SU-DHL-6 (cell line): ENCODE data around the gene NCOA4.

Source experiments
- H2AFZ ChIP-seq: fragments of 200-600 bp; sonication (generic); 2 replicates; pipeline ENCODE4 v1.6.1; 2014; ENCODE audit warnings: low read depth, mild to moderate bottlenecking, moderate library complexity, mixed read lengths, antibody characterized with exemption, low read length; ENCODE audit not compliant: severe bottlenecking
- H3F3A ChIP-seq: fragments of 200-600 bp; shearing (Covaris generic); 2 replicates; pipeline ENCODE4 v1.6.0; 2016; ENCODE audit warnings: antibody characterized with exemption, mild to moderate bottlenecking; ENCODE audit not compliant: insufficient read depth
- H3K27ac ChIP-seq: fragments of 200-600 bp; sonication (generic); 2 replicates; pipeline ENCODE4 v1.5.1; 2016; ENCODE audit warnings: low read depth, mild to moderate bottlenecking, low read length, moderate library complexity, mixed read lengths
- H3K27me3 ChIP-seq: fragments of 200-600 bp; sonication (generic), shearing (Covaris generic); 2 replicates; pipeline ENCODE4 v1.6.0; 2014; ENCODE audit warnings: mild to moderate bottlenecking, low read length
- H3K36me3 ChIP-seq: fragments of 200-600 bp; sonication (generic); 2 replicates; pipeline ENCODE4 v1.6.1; 2014; ENCODE audit warnings: mild to moderate bottlenecking, low read length, mixed read lengths
- H3K4me2 ChIP-seq: fragments of 300-600, 200-600 bp; shearing (Covaris generic), sonication (generic); 2 replicates; pipeline ENCODE4 v1.6.0; 2014; ENCODE audit warnings: low read length, low read depth, mild to moderate bottlenecking; ENCODE audit not compliant: poor library complexity, severe bottlenecking
- H3K4me3 ChIP-seq: fragments of 200-600 bp; sonication (generic); 2 replicates; pipeline ENCODE4 v1.5.1; 2014; ENCODE audit warnings: antibody characterized with exemption, low read length, mild to moderate bottlenecking, mixed read lengths; ENCODE audit not compliant: insufficient read depth, poor library complexity, severe bottlenecking
- H3K79me2 ChIP-seq: fragments of 200-600 bp; sonication (generic); 2 replicates; pipeline ENCODE4 v1.6.1; 2014; ENCODE audit warnings: mild to moderate bottlenecking, low read length, moderate library complexity; ENCODE audit not compliant: insufficient read depth
- H3K9ac ChIP-seq: fragments of 200-600 bp; sonication (generic); 2 replicates; pipeline ENCODE4 v1.7.0; 2014; ENCODE audit warnings: mild to moderate bottlenecking, low read length
- H3K9me2 ChIP-seq: fragments of 200-600 bp; sonication (generic); replicated peaks from 2 replicates; pipeline ENCODE4 v1.6.1; 2014; ENCODE audit warnings: low read length; ENCODE audit not compliant: insufficient read depth
- H3K9me3 ChIP-seq: fragments of 200-600 bp; sonication (generic); 2 replicates; pipeline ENCODE4 v1.6.1; 2014; ENCODE audit warnings: low read length, mixed read lengths; ENCODE audit not compliant: insufficient read depth
- H4K20me1 ChIP-seq: fragments of 200-600 bp; sonication (generic); 2 replicates; pipeline ENCODE4 v1.6.1; 2014; ENCODE audit warnings: low read depth, mild to moderate bottlenecking, antibody characterized with exemption, low read length, moderate library complexity, mixed read lengths
- EZH2phosphoT487 ChIP-seq: fragments of 200-600 bp; sonication (generic), shearing (Covaris generic); conservative IDR thresholded peaks from 2 replicates; pipeline ENCODE4 v1.6.1; 2018; ENCODE audit warnings: mild to moderate bottlenecking, antibody characterized with exemption, low read length, moderate library complexity, mixed read lengths
- TF ChIP-seq, protein P1 (sequence below): fragments of 200-600 bp; sonication (generic); IDR thresholded peaks from one replicate; pipeline ENCODE4 v1.5.1; 2017; ENCODE audit warnings: antibody characterized with exemption, mild to moderate bottlenecking, low read length, moderate library complexity; ENCODE audit not compliant: insufficient read depth, poor library complexity, severe bottlenecking

NCOA4 gene

DNA sequence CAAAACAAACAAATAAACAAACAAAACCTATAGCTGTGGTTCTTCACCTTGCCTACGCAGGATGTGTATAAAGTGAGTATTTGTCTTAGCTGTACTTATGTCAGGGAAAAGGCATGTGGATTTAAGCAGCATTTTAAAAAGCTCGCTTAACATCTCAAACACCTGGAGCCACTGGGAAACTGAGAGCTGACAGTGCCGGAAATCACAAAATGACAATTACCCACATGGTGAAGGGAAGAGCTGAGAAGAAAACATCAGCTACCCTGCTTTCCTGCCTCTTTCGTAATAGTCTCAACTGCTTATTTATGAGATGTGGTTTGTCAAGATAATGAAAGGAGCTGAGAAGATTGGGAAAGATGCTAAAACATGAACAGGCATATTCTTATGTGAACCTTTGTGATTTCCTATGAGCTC lies 46.7 kb upstream of the NCOA4 start:
- Histone ChIP-seq H3K27ac (no peak overlapping the region), H3K4me3 (no peak overlapping the region), H4K20me1 (no peaks in the 10 kb centered on the region), H3K4me2 (no peak overlapping the region), H3F3A (no peaks in the 10 kb centered on the region), H3K79me2 (no peaks in the 10 kb centered on the region), H2AFZ (no peak overlapping the region), H3K9ac (no peak overlapping the region), H3K36me3 (no peaks in the 10 kb centered on the region), H3K9me2 (no peaks in the 10 kb centered on the region), H3K9me3 (no peaks in the 10 kb centered on the region), H3K27me3 (no peaks in the 10 kb centered on the region)
- TF ChIP-seq, protein P1, sequence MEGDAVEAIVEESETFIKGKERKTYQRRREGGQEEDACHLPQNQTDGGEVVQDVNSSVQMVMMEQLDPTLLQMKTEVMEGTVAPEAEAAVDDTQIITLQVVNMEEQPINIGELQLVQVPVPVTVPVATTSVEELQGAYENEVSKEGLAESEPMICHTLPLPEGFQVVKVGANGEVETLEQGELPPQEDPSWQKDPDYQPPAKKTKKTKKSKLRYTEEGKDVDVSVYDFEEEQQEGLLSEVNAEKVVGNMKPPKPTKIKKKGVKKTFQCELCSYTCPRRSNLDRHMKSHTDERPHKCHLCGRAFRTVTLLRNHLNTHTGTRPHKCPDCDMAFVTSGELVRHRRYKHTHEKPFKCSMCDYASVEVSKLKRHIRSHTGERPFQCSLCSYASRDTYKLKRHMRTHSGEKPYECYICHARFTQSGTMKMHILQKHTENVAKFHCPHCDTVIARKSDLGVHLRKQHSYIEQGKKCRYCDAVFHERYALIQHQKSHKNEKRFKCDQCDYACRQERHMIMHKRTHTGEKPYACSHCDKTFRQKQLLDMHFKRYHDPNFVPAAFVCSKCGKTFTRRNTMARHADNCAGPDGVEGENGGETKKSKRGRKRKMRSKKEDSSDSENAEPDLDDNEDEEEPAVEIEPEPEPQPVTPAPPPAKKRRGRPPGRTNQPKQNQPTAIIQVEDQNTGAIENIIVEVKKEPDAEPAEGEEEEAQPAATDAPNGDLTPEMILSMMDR = no peak
- no peak for TF ChIP-seq EZH2phosphoT487

DNA sequence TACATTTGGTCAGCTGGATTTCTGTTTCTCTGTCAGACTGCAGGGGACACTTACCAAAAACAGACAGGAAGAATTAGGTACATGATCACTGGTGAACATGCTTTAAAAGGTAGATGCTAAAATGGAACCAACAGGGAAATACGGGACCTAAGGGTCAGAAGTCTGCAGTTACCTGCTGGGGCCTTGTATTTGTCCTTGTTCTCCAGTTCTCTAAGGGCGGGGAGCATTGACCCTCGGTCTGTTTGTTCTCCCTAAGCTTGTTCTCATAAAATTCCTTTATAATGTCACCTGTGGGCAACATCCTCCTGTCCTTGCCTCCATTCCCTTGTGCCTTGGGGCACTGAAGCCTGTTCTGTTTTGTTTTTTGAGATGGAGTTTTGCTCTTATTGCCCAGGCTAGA lies 45.4 kb upstream of the NCOA4 start:
- TF ChIP-seq, protein P1 = no peak
- TF ChIP-seq EZH2phosphoT487 = no peak
- no peak overlapping the region for H3K4me2 ChIP-seq
- no peaks in the 10 kb centered on the region for H3K9me3 ChIP-seq
- H3F3A ChIP-seq = no peaks in the 10 kb centered on the region
- no peaks in the 10 kb centered on the region for H3K9me2 ChIP-seq
- H3K9ac ChIP-seq = no peak overlapping the region
- H3K27me3 ChIP-seq = no peaks in the 10 kb centered on the region
- H3K79me2 ChIP-seq = no peaks in the 10 kb centered on the region
- H3K4me3 ChIP-seq = no peak overlapping the region
- H3K36me3 ChIP-seq = no peaks in the 10 kb centered on the region
- H2AFZ ChIP-seq = no peak overlapping the region
- no peaks in the 10 kb centered on the region for H4K20me1 ChIP-seq
- H3K27ac ChIP-seq = no peak overlapping the region

DNA sequence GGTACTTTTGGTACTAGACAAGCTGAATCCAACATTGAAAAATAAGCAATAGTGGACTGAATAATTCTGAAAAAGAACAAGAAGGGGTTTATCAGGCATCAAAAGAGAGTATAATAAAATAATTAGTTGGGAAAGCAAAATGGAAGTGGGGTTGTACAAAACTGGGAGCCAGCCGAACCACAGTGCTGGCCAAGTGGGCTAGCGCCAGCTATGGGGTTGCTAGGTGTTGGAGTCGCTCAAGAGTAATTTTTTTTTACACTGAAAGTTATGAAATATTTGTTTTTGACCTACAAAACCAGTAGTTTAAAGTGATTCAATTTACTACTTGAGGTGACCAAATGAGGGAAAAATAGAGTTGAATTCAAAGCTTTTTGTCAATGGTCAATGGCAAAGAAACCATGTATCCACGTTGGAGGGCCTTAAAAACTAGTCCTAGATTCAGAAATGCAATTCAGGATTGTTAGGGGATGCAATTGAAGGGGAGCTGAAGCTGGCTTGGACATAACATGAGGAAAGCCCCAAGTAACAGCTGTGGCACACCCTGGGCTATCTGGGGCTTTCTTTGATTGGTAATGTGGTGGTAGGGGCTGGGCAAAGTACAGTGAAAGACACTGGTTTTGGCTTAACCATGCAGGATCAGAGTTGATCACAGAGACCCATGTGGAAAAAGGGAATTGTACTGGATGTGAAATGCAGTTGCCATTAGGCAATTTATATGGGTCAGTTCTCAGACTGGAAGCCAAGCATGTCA lies 43.9 kb upstream of the NCOA4 start:
- H3K27ac ChIP-seq = no peak overlapping the region
- H3K9me2 ChIP-seq = no peaks in the 10 kb centered on the region
- no peaks in the 10 kb centered on the region for H3K36me3 ChIP-seq
- H2AFZ ChIP-seq = no peak overlapping the region
- no peaks in the 10 kb centered on the region for H3K79me2 ChIP-seq
- no peaks in the 10 kb centered on the region for H3K9me3 ChIP-seq
- H3F3A ChIP-seq = no peaks in the 10 kb centered on the region
- no peak overlapping the region for H3K4me3 ChIP-seq
- H3K9ac ChIP-seq = no peak overlapping the region
- TF ChIP-seq, protein P1 = no peak
- no peak for TF ChIP-seq EZH2phosphoT487
- H3K27me3 ChIP-seq = no peaks in the 10 kb centered on the region
- no peaks in the 10 kb centered on the region for H4K20me1 ChIP-seq
- H3K4me2 ChIP-seq = no peak overlapping the region
